ENCODE measurements around the gene RABAC1. TPM values are rescaled to one million over a fixed set of nuclear protein-coding genes. Genes with fewer than 3 reads are reported as not detected.

Gene RABAC1
- total and polyA plus RNA-seq, 7 donors, result 48.9 to 131 (median 65.3) TPM

DNA sequence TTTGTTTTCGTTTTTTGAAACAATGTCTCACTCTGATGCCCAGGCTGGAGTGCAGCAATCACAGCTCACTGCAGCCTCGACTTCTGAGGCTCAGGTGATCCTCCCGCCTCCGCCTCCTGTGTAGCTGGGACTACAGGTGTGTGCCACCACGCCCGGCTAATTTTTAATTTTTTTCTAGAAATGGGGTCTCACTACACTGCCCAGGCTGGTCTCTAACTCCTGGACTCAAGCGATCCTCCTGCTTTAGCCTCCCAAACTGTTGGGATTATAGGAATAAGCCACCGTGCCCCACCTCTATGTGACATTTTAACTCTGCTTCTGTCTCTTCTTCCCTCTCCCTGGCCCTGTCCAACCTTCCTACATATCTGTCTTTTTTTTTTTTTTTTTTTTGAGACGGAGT, 29.8 kb upstream of the RABAC1 start:
- no peaks in the 10 kb centered on the region for H3K4me1 ChIP-seq
- DNase-seq (no peak), ATAC-seq (no peak)
- intact Hi-C loops (cut with DNase I), result no loop called here
- no peak overlapping the region for H3K4me3 ChIP-seq
- no peaks in the 10 kb centered on the region for H3K36me3 ChIP-seq (ENCODE audit: insufficient read depth in 1 of 2, low read depth in 1 of 2)
- no peak overlapping the region for H3K27ac ChIP-seq
- H3K27me3 ChIP-seq (ENCODE audit: insufficient read depth in 3 of 3, low read length in 2 of 3), result peaks cover 0 to 32% (median 16%) of the 10 kb centered on the region in 3 donors
- 82 to 86% (median 86%) methylated on average over 9 of the region's 9 CpGs for WGBS, 3 donors
- no peaks in the 10 kb centered on the region for H3K9me3 ChIP-seq
- TF ChIP-seq, protein P1, sequence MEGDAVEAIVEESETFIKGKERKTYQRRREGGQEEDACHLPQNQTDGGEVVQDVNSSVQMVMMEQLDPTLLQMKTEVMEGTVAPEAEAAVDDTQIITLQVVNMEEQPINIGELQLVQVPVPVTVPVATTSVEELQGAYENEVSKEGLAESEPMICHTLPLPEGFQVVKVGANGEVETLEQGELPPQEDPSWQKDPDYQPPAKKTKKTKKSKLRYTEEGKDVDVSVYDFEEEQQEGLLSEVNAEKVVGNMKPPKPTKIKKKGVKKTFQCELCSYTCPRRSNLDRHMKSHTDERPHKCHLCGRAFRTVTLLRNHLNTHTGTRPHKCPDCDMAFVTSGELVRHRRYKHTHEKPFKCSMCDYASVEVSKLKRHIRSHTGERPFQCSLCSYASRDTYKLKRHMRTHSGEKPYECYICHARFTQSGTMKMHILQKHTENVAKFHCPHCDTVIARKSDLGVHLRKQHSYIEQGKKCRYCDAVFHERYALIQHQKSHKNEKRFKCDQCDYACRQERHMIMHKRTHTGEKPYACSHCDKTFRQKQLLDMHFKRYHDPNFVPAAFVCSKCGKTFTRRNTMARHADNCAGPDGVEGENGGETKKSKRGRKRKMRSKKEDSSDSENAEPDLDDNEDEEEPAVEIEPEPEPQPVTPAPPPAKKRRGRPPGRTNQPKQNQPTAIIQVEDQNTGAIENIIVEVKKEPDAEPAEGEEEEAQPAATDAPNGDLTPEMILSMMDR (IDR thresholded peaks at IDR 0.05), result no peak

DNA sequence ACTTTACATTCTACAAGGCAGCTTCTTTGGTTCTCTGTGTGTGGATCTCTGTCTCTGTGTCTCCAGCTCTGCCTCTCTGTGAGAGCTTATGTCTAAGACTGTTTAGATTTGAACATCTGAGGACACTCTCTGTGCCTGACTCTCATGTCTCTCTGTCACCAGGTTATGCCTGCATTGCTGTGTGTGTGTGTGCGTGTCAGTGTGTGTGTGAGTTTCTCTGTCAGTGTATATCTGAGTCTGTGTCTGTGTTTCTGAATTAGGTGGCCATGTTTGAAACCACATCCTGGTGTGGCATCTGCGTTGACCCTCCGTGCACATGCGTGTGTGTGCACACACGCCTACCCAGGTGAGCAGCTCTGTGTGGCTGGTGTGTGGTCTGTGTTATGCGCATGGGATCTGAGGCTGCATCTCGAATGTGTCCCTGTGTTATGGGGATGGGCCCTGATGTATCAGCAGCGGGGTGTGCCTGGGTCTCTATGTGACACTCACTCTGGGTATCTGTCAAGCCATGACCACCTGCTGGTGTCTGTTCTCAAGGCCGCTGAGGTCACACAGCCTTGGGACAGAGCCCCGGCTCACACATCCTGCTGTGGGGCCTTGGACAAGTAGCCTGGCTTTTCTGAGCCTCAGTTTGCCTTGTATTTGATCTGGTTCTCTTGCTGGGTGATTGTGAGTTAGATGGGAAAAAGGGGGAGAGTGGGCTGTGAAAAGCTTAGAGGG, 28.2 kb upstream of the RABAC1 start:
- Histone ChIP-seq H3K4me3 (no peak overlapping the region), H3K27me3 (ENCODE audit: insufficient read depth in 3 of 3, low read length in 2 of 3) (peaks cover 0 to 22% (median 6%) of the 10 kb centered on the region in 3 donors), H3K9me3 (no peaks in the 10 kb centered on the region), H3K4me1 (no peaks in the 10 kb centered on the region), H3K36me3 (ENCODE audit: insufficient read depth in 1 of 2, low read depth in 1 of 2) (no peaks in the 10 kb centered on the region), H3K27ac (no peak overlapping the region)
- WGBS, 3 donors, result 67 to 77% (median 70%) methylated on average over 10 of the region's 10 CpGs
- TF ChIP-seq, protein P1 (IDR thresholded peaks at IDR 0.05), result no peak
- DNase-seq (no peak), ATAC-seq (no peak)
- intact Hi-C loops (cut with DNase I), result no loop called here

DNA sequence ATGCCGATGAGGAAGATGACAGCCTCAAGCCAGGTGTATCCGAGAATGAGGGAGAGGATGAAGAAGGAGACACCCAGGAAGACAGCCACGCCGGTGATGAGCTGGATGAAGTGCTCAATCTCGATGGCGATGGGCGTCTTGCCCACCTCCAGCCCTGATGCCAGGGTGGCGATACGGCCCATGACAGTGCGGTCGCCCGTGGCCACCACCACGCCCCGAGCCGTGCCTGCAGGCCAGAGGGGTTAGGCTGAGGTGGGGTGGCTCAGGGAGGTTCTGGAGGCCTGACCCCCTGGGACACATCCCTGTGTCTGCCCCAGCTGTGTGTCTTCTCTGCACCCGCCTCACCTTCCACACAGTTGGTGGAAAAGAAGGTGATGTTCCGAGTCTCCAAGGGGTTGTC, 25.8 kb upstream of the RABAC1 start:
- no peak for ATAC-seq
- Histone ChIP-seq H3K4me3 (no peak overlapping the region), H3K27me3 (ENCODE audit: insufficient read depth in 3 of 3, low read length in 2 of 3) (peaks cover 0 to 7% (median 1%) of the 10 kb centered on the region in 3 donors), H3K27ac (no peak overlapping the region), H3K36me3 (ENCODE audit: insufficient read depth in 1 of 2, low read depth in 1 of 2) (no peaks in the 10 kb centered on the region), H3K9me3 (no peaks in the 10 kb centered on the region), H3K4me1 (no peaks in the 10 kb centered on the region)
- DNase-seq, result no peak
- 82 to 84% (median 83%) methylated on average over 15 to 17 of the region's 17 CpGs for WGBS, 3 donors
- intact Hi-C loops (cut with DNase I), result no loop called here
- TF ChIP-seq, protein P1 (IDR thresholded peaks at IDR 0.05), result no peak

DNA sequence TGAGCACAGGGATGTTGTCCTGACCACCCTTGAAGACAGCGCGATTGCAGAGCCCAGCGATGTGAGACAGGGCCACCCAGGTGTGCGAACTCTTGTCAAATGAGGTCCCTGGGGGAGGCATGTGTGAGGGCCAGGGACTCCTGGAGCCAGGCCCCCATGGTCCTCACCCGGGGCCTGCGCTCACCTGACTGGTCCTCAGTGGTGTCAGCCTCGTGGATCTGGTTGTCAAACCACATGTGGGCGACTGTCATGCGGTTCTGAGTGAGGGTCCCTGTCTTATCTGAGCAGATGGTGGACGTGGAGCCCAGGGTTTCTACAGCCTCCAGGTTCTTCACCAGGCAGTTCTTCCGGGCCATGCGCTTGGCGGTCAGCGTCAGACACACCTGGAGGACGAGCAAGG, 22.6 kb upstream of the RABAC1 start:
- no peak for ATAC-seq
- Histone ChIP-seq H3K4me3 (no peak overlapping the region), H3K27ac (no peak overlapping the region), H3K9me3 (no peaks in the 10 kb centered on the region), H3K27me3 (ENCODE audit: insufficient read depth in 3 of 3, low read length in 2 of 3) (peaks cover 0 to 5% (median 0%) of the 10 kb centered on the region in 3 donors), H3K36me3 (ENCODE audit: insufficient read depth in 1 of 2, low read depth in 1 of 2) (no peaks in the 10 kb centered on the region), H3K4me1 (no peaks in the 10 kb centered on the region)
- intact Hi-C loops (cut with DNase I), result no loop called here
- 84 to 89% (median 88%) methylated on average over 15 of the region's 15 CpGs for WGBS, 3 donors
- no peak for DNase-seq
- TF ChIP-seq, protein P1 (IDR thresholded peaks at IDR 0.05), result no peak

DNA sequence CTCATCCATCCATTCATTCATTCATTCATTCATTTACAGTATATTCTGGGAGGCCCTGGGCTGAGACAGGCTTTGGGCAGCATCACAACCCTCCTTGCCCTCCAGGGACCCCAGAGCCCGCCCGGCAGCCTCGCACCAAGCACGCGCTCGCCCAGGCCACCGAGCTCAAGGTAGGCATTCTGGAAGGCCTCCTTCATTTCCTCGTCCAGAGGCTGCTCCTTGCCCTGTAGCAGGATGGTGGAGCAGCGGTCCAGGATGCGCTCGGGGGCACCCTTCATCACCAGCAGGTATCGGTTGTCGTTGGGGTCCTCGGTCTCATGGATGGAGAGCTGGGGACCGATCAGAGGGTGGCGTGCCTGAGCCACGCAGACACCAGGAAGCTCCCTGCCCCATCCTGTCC, 19.3 kb upstream of the RABAC1 start:
- H3K4me3 ChIP-seq, result no peak overlapping the region
- no peaks in the 10 kb centered on the region for H3K36me3 ChIP-seq (ENCODE audit: insufficient read depth in 1 of 2, low read depth in 1 of 2)
- peaks cover 0 to 4% (median 4%) of the 10 kb centered on the region in 3 donors for H3K27me3 ChIP-seq (ENCODE audit: insufficient read depth in 3 of 3, low read length in 2 of 3)
- intact Hi-C loops (cut with DNase I), result no loop called here
- H3K9me3 ChIP-seq, result no peaks in the 10 kb centered on the region
- H3K4me1 ChIP-seq, result no peaks in the 10 kb centered on the region
- ATAC-seq, result no peak
- 85 to 88% (median 87%) methylated on average over 16 to 17 of the region's 17 CpGs for WGBS, 3 donors
- DNase-seq, result no peak
- TF ChIP-seq, protein P1 (IDR thresholded peaks at IDR 0.05), result no peak
- no peak overlapping the region for H3K27ac ChIP-seq

Data from psoas muscle (tissue), 8 donors.